HCT116 (cell line): ENCODE results near the gene APBB2. TPM values are rescaled to one million over a fixed set of nuclear protein-coding genes. Genes with fewer than 3 reads are reported as not detected.

ENCODE experiments used
- ATAC-seq: fragments of 200-7000 bp; cut with Tn5 transposase; 2 replicates; pipeline ENCODE4 v1.9.1; 2020; ENCODE audit warnings: mild to moderate bottlenecking, moderate library complexity
- BruUV-seq: library from RNA; stranded (reverse); fragments of 400-500 nt; replicated peaks from 2 replicates; lab custom pipeline; 2021; lab: Mats Ljungman, UMichigan
- CTCF ChIA-PET: fragments of 300-600 bp; sonication (Branson Sonifier 250); formaldehyde crosslinking; loops from one replicate; lab custom pipeline; 2021; ENCODE audit warnings: antibody characterized with exemption; lab: Charles Lee
- POLR2A ChIA-PET: fragments of 300-600, 350-600 bp; sonication (Branson Sonifier 250); formaldehyde crosslinking; loops from one replicate; lab custom pipeline; 2021; ENCODE audit warnings: antibody characterized with exemption; lab: Charles Lee
- RAD21 ChIA-PET, 2 experiments: fragments of 300-600 bp; sonication (Branson Sonifier 250); formaldehyde crosslinking; loops; one replicate each; lab custom pipeline; 2023; ENCODE audit warnings: low total read pairs in 2 of 2; ENCODE audit not compliant: uncharacterized antibody in 2 of 2, unreplicated experiment in 2 of 2, low non-redundant PET in 1 of 2; lab: Charles Lee
- DNase-seq: peaks from one replicate; pipeline ENCODE4 v3.0.0-alpha.2; 2010; ENCODE audit warnings: low read depth, low spot score
- H2AFZ ChIP-seq: fragments of 200-600 bp; shearing (Covaris generic), sonication (generic); 2 replicates; pipeline ENCODE4 v1.6.1; 2017; ENCODE audit warnings: low read depth, mixed run types, mixed read lengths, antibody characterized with exemption, low read length; ENCODE audit not compliant: poor library complexity, severe bottlenecking
- H3K27ac ChIP-seq: 2 replicates; pipeline ENCODE4 v1.5.1; 2012; ENCODE audit warnings: low read depth, low read length
- H3K27me3 ChIP-seq: fragments of 200-600 bp; sonication (generic); 2 replicates; pipeline ENCODE4 v1.6.1; 2016; ENCODE audit warnings: mixed run types, low read length, mixed read lengths; ENCODE audit not compliant: insufficient read depth
- H3K36me3 ChIP-seq, 2 experiments: fragments of 200-500 bp in 1 of 2; fragments of 200-600 bp in 1 of 2; sonication (Bioruptor generic) in 1 of 2; sonication (generic) in 1 of 2; 2 replicates each; pipeline versions ENCODE4 v1.5.1 to v1.6.1; 2014 to 2016; ENCODE audit warnings: low read length in 2 of 2, inconsistent platforms in 1 of 2, mixed read lengths in 1 of 2, mixed run types in 1 of 2; ENCODE audit not compliant: insufficient read depth in 2 of 2, control insufficient read depth in 1 of 2
- H3K4me1 ChIP-seq, 2 experiments: fragments of 200-600 bp in 1 of 2; sonication (generic) in 1 of 2; 2 replicates each; pipeline versions ENCODE4 v1.5.1 to v1.6.1; 2012 to 2017; ENCODE audit warnings: low read length in 2 of 2, inconsistent platforms in 1 of 2, mild to moderate bottlenecking in 1 of 2, mixed read lengths in 1 of 2, mixed run types in 1 of 2, moderate library complexity in 1 of 2; ENCODE audit not compliant: insufficient read depth in 2 of 2, control insufficient read depth in 1 of 2
- H3K4me2 ChIP-seq: fragments of 200-600 bp; sonication (generic); 2 replicates; pipeline ENCODE4 v1.6.1; 2017; ENCODE audit warnings: mixed run types, low read length, mixed read lengths
- H3K4me3 ChIP-seq, 2 experiments: fragments of 200-600 bp in 1 of 2; sonication (generic) in 1 of 2; replicated peaks in 1 of 2; 2 replicates each; pipeline ENCODE4 v1.5.1; 2011 to 2016; ENCODE audit warnings: low read length in 2 of 2, control low read depth in 1 of 2, low read depth in 1 of 2, mild to moderate bottlenecking in 1 of 2, mixed read lengths in 1 of 2, mixed run types in 1 of 2
- H3K79me2 ChIP-seq: fragments of 200-600 bp; sonication (generic); 2 replicates; pipeline ENCODE4 v1.6.1; 2017; ENCODE audit warnings: mild to moderate bottlenecking, mixed run types, low read length, moderate library complexity, mixed read lengths; ENCODE audit not compliant: insufficient read depth
- H3K9ac ChIP-seq: fragments of 200-600 bp; sonication (generic); 2 replicates; pipeline ENCODE4 v1.6.1; 2016; ENCODE audit warnings: low read length, mixed read lengths
- H3K9me2 ChIP-seq: fragments of 200-600 bp; sonication (generic), shearing (Covaris generic); 2 replicates; pipeline ENCODE4 v1.6.1; 2017; ENCODE audit warnings: mixed run types, mild to moderate bottlenecking, moderate library complexity; ENCODE audit not compliant: insufficient read depth
- H3K9me3 ChIP-seq, 2 experiments: fragments of 200-500 bp in 1 of 2; fragments of 200-600 bp in 1 of 2; sonication (Bioruptor generic) in 1 of 2; sonication (generic) in 1 of 2; 2 replicates each; pipeline ENCODE4 v1.6.1; 2014 to 2017; ENCODE audit warnings: low read length in 2 of 2, mixed read lengths in 2 of 2, inconsistent platforms in 1 of 2, low read depth in 1 of 2, mild to moderate bottlenecking in 1 of 2, mixed run types in 1 of 2, moderate library complexity in 1 of 2; ENCODE audit not compliant: control insufficient read depth in 1 of 2, insufficient read depth in 1 of 2
- H4K20me1 ChIP-seq: fragments of 200-600 bp; sonication (generic), shearing (Covaris generic); 2 replicates; pipeline ENCODE4 v1.6.1; 2017; ENCODE audit warnings: mixed run types, mild to moderate bottlenecking, moderate library complexity; ENCODE audit not compliant: insufficient read depth
- EGR1 ChIP-seq: IDR thresholded peaks from 2 replicates; pipeline ENCODE4 v1.6.1; 2012; ENCODE audit warnings: low read depth
- EZH2 ChIP-seq: fragments of 200-600 bp; sonication (generic); IDR thresholded peaks from 2 replicates; pipeline ENCODE4 v1.6.1; 2017; ENCODE audit warnings: antibody characterized with exemption, mixed run types
- FOSL1 ChIP-seq: IDR thresholded peaks from 2 replicates; pipeline ENCODE4 v1.6.1; 2012; ENCODE audit warnings: low read depth
- JUND ChIP-seq: IDR thresholded peaks from 2 replicates; pipeline ENCODE4 v1.6.1; 2012
- POLR2A ChIP-seq: IDR thresholded peaks from 2 replicates; pipeline ENCODE4 v1.7.0; 2011; ENCODE audit warnings: borderline replicate concordance; ENCODE audit not compliant: insufficient read depth, insufficient read length; ENCODE audit errors: extremely low read depth
- RAD21 ChIP-seq: IDR thresholded peaks from 2 replicates; pipeline ENCODE4 v1.6.1; 2012; ENCODE audit warnings: low read depth, mild to moderate bottlenecking
- intact Hi-C: fragments of 100-400 bp; cut with micrococcal nuclease; formaldehyde crosslinking; loops from 2 replicates; pipeline ENCODE4 v1.10.0; 2022
- total RNA-seq: library from RNA; stranded (reverse); gene quantifications from one replicate; pipeline ENCODE4 v1.2.1, GENCODE V29; 2021; ENCODE audit not compliant: unreplicated experiment
- TF ChIP-seq, protein P1 (sequence below): IDR thresholded peaks from 2 replicates; pipeline ENCODE4 v1.6.1; 2012

Gene APBB2
- total RNA-seq, 1 experiment from 2014 or later, result 72.5 TPM

- Histone ChIP-seq H3K4me2 (peak overlapping the region; percentile 28), H3K9ac (no peak overlapping the region), H4K20me1 (no peaks in the 10 kb centered on the region; the same call in 1 of the 2 replicates), H3K27me3 (no peaks in the 10 kb centered on the region), H3K79me2 (peaks cover 100% of the 10 kb centered on the region), H3K4me3 (no peak overlapping the region), H2AFZ (no peak overlapping the region), H3K9me3 (no peaks in the 10 kb centered on the region), H3K27ac (no peak overlapping the region), H3K9me2 (no peaks in the 10 kb centered on the region), H3K4me1 (peaks cover 11 to 24% of the 10 kb centered on the region in 2 experiments), H3K36me3 (no peaks in the 10 kb centered on the region; a peak in 1 of 4 replicates)
- peak; percentile 58 for ATAC-seq
- ChIA-PET RAD21 (interaction anchor here in 1 of 2 experiments (0.7 kb wide), 1 partner anchor 167 kb away, joined by 5 read pairs; no protein-coding TSS in a partner anchor), CTCF (interaction anchor here (1.2 kb wide), 1 partner anchor 9 kb away, joined by 3 read pairs; no protein-coding TSS in a partner anchor), POLR2A (interaction anchor here (1.9 kb wide), 1 partner anchor 17 kb away, joined by 12 read pairs; no protein-coding TSS in a partner anchor)
- DNase-seq, result no peak
- intact Hi-C loops, result no loop called here
- TF ChIP-seq POLR2A (no peak), JUND (0 out of 2 replicates have a peak, but pooled peaks have one; percentile 23), RAD21 (peak; percentile 16; the same call in 1 of the 2 replicates), EZH2 (no peak)
- TF ChIP-seq, protein P1, sequence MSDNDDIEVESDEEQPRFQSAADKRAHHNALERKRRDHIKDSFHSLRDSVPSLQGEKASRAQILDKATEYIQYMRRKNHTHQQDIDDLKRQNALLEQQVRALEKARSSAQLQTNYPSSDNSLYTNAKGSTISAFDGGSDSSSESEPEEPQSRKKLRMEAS, result no peak
- no TSS peak for BruUV-seq
Observed at GRCh38 chr4:41177016-41177415, 37.3 kb downstream of the APBB2 start.

DNA sequence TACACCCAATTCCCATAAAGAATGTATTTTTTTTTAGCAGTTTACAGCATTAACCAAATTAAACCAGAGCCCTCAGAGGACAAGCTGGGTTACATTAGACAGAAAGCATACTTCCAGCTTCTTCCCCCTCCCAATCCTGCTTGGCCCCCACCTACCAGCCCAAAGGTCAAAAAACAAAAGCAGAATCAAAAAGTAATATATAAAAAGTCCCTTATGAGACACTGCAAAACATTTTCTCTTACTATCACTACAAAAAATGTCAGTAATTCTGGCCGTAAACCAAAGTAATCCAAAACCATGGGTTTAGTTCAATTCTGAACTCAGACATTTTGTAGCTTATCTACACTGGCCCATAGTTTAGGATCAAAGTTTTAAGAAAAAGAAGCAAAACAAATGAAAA is 38.0 kb downstream of the APBB2 start:
- Histone ChIP-seq H3K27ac (no peak overlapping the region), H3K36me3 (no peaks in the 10 kb centered on the region; a peak in 1 of 4 replicates), H3K4me2 (no peak overlapping the region), H2AFZ (no peak overlapping the region), H3K4me1 (peaks cover 11 to 24% of the 10 kb centered on the region in 2 experiments), H3K9me3 (no peaks in the 10 kb centered on the region)
- ATAC-seq, result no peak
- DNase-seq, result no peak
- ChIA-PET POLR2A (interaction anchor here (1.9 kb wide), 1 partner anchor 16 kb away, joined by 12 read pairs; no protein-coding TSS in a partner anchor), RAD21 (interaction anchor here in 1 of 2 experiments (0.7 kb wide), 1 partner anchor 166 kb away, joined by 5 read pairs; no protein-coding TSS in a partner anchor)
- no TSS peak for BruUV-seq
- TF ChIP-seq FOSL1 (no peak), EGR1 (no peak)
- TF ChIP-seq, all 23 proteins: peak for 0
- no peaks in the 10 kb centered on the region for H3K9me2 ChIP-seq
- H3K79me2 ChIP-seq, result peaks cover 100% of the 10 kb centered on the region
- H3K4me3 ChIP-seq, result no peak overlapping the region
- intact Hi-C loops, result no loop called here
- no peak overlapping the region for H3K9ac ChIP-seq
- H3K27me3 ChIP-seq, result no peaks in the 10 kb centered on the region
- no peaks in the 10 kb centered on the region; the same call in 1 of the 2 replicates for H4K20me1 ChIP-seq
- CTCF ChIA-PET, result interaction anchor here (1.1 to 1.2 kb wide), 2 partner anchors 9 to 38 kb away, joined by 3 read pairs; partner anchors contain the start of gene APBB2
